K562 (cell line): ENCODE results near the gene RPL38. TPM values are rescaled to one million over a fixed set of nuclear protein-coding genes. Genes with fewer than 3 reads are reported as not detected.

Experiments
- ARID1B ChIP-seq: fragments of 450-650 bp; IDR thresholded peaks from 2 replicates; pipeline ENCODE4 v1.6.1; 2016; ENCODE audit warnings: antibody characterized with exemption, mild to moderate bottlenecking, inconsistent platforms
- CREM ChIP-seq: IDR thresholded peaks from 2 replicates; pipeline ENCODE4 v1.6.1; 2014; ENCODE audit warnings: antibody characterized with exemption, low read depth
- E2F3 ChIP-seq: fragments of 250-450 bp; sonication (Bioruptor Pico); IDR thresholded peaks from 2 replicates; pipeline ENCODE4 v1.4.0; 2020; ENCODE audit warnings: mild to moderate bottlenecking
- E4F1 ChIP-seq: fragments of 250-450 bp; sonication (Bioruptor Pico); IDR thresholded peaks from 2 replicates; pipeline ENCODE4 v1.5.0; 2021; ENCODE audit warnings: mild to moderate bottlenecking, borderline replicate concordance
- LARP7 ChIP-seq: fragments of 450-650 bp; IDR thresholded peaks from 2 replicates; pipeline ENCODE4 v1.6.1; 2016
- MYNN ChIP-seq, 2 experiments: sonication (generic); formaldehyde crosslinking in 1 of 2; IDR thresholded peaks; 2 replicates each; pipeline versions ENCODE4 v1.5.0 to v1.6.1; 2016 to 2020; ENCODE audit warnings: antibody characterized with exemption in 1 of 2, missing genetic modification reagents in 1 of 2
- NCOR1 ChIP-seq: fragments of 450-650 bp; IDR thresholded peaks from 2 replicates; pipeline ENCODE4 v1.6.1; 2016; ENCODE audit warnings: mild to moderate bottlenecking, moderate library complexity
- PPARD ChIP-seq: fragments of 250-450 bp; sonication (Bioruptor Pico); IDR thresholded peaks from 2 replicates; pipeline ENCODE4 v1.8.0; 2022; ENCODE audit warnings: inconsistent platforms, mild to moderate bottlenecking, moderate library complexity
- PYGO2 ChIP-seq: fragments of 450-650 bp; IDR thresholded peaks from 2 replicates; pipeline ENCODE4 v1.6.1; 2016; ENCODE audit warnings: mild to moderate bottlenecking, missing genetic modification characterization, moderate library complexity, missing compliant biosample characterization
- RBM34 ChIP-seq: fragments of 200-400 bp; formaldehyde crosslinking; IDR thresholded peaks from 2 replicates; pipeline ENCODE4 v1.6.1; 2018; ENCODE audit warnings: low read length, borderline replicate concordance; ENCODE audit not compliant: insufficient read depth
- SNIP1 ChIP-seq: fragments of 450-650 bp; IDR thresholded peaks from 2 replicates; pipeline ENCODE4 v1.7.1; 2017; ENCODE audit warnings: low read depth, mild to moderate bottlenecking
- TCF7 ChIP-seq: sonication (generic); IDR thresholded peaks from 2 replicates; pipeline ENCODE4 v1.6.1; 2016; ENCODE audit warnings: antibody characterized with exemption, borderline replicate concordance
- ZNF217 ChIP-seq: sonication (generic); formaldehyde crosslinking; IDR thresholded peaks from 2 replicates; pipeline ENCODE4 v1.8.0; 2022; ENCODE audit warnings: mild to moderate bottlenecking, missing genetic modification reagents
- polyA plus RNA-seq, 8 experiments: library from polyadenylated mRNA; depleted of rRNA in 4 of 8; stranded (reverse) in 5 of 8; unstranded in 3 of 8; fragments of >200 nt; fragmentation: Nextera tagmentation in 2 of 8; fragmentation: Illumina TruSeq in 1 of 8; extraction: Ambion mirVana in 2 of 8; extraction: Trizol in 1 of 8; gene quantifications; 2 replicates each; pipeline versions ENCODE4 v1.2.1 to v1.2.3, GENCODE V29; 2011 to 2014; ENCODE audit warnings: inconsistent platforms in 1 of 8, missing spikeins in 1 of 8
- total RNA-seq, 7 experiments: library from RNA; depleted of rRNA in 6 of 7; stranded (reverse); fragments of >200 nt in 6 of 7; fragmentation: Illumina TruSeq in 2 of 7; extraction: Trizol in 2 of 7; gene quantifications; 2 replicates each; pipeline versions ENCODE4 v1.2.1 to v1.2.3, GENCODE V29; 2011 to 2021; ENCODE audit warnings: low replicate concordance in 1 of 7
- TF ChIP-seq, protein P1 (sequence below): fragments of 450-650 bp; IDR thresholded peaks from 2 replicates; pipeline ENCODE4 v1.6.1; 2018; ENCODE audit warnings: mild to moderate bottlenecking, low read depth; ENCODE audit not compliant: partially characterized antibody
- TF ChIP-seq, protein P2 (sequence below), 3 experiments: fragments of 200-800 bp in 1 of 3; fragments of 250-450 bp in 1 of 3; fragments of 450-650 bp in 1 of 3; sonication (Bioruptor Pico) in 1 of 3; sonication (Bioruptor generic) in 1 of 3; formaldehyde crosslinking in 1 of 3; IDR thresholded peaks; 2 replicates each; pipeline versions ENCODE4 v1.6.1 to v1.8.0; 2016 to 2022; ENCODE audit warnings: mild to moderate bottlenecking in 2 of 3, missing genetic modification characterization in 2 of 3, missing compliant biosample characterization in 1 of 3, moderate library complexity in 1 of 3

The RPL38 gene
- total and polyA plus RNA-seq, 9 of the 15 experiments (the other 6 are each of a cell fraction or from before 2014, with no cell fraction given) = 1,224 to 3,864 (median 1,939) TPM

DNA sequence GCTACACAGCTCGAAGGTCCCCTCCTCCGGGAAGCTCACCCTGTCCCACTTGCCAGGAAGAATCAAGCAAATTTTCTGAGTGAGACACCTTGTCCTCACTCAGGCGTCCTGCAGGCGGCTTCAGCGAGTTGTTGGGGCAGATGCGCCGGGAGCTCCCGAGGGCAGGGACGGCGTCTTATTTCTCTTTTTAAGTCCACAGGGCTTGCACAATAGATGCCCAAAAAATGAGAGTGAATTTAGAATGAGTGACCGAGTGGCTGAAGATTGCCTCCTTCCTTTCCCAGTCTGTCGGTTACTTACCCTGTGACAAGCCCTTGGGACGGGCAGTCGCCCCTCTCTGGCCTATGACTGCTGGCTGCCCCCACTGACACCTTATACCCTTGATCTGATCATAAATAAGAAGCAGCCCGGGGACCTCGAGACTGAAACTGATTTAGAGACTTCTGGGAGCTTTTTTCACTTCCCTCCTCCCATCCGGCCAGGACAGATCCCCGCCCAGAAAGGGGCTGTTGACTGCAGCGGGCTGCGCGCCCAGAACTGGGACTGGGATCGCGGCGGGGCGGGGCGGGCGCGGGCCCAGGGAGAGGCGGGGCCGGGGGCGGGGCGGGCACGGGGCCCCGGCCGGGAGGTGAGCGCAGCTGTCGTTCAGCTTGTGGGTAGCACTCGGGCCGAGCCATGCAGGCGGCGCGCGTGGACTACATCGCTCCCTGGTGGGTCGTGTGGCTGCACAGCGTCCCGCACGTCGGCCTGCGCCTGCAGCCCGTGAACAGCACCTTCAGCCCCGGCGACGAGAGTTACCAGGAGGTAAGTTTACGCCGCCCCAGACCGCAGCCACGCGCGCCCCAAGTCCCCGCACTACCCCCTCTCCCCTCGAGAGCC, 9.7 kb downstream of the RPL38 start, which contains the start of gene TTYH2 (continued):
- TF ChIP-seq TCF7 (no peak), NCOR1 (no peak), PYGO2 (no peak), ZNF217 (no peak), E4F1 (no peak), MYNN (IDR thresholded peaks at IDR 0.05) (0 out of 2 replicates have a peak, but pooled peaks have one; percentile 11), MYNN (CRISPR knock-in tag; IDR thresholded peaks at IDR 0.05) (no peak), E2F3 (CRISPR knock-in tag) (no peak), ARID1B (no peak), SNIP1 (no peak), CREM (peak; percentile 5; the same call in 1 of the 2 replicates), RBM34 (no peak), LARP7 (no peak), PPARD (no peak)
- TF ChIP-seq, protein P1, sequence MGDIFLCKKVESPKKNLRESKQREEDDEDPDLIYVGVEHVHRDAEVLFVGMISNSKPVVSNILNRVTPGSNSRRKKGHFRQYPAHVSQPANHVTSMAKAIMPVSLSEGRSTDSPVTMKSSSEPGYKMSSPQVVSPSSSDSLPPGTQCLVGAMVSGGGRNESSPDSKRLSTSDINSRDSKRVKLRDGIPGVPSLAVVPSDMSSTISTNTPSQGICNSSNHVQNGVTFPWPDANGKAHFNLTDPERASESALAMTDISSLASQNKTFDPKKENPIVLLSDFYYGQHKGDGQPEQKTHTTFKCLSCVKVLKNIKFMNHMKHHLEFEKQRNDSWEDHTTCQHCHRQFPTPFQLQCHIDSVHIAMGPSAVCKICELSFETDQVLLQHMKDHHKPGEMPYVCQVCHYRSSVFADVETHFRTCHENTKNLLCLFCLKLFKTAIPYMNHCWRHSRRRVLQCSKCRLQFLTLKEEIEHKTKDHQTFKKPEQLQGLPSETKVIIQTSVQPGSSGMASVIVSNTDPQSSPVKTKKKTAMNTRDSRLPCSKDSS = no peak
- TF ChIP-seq, protein P2, sequence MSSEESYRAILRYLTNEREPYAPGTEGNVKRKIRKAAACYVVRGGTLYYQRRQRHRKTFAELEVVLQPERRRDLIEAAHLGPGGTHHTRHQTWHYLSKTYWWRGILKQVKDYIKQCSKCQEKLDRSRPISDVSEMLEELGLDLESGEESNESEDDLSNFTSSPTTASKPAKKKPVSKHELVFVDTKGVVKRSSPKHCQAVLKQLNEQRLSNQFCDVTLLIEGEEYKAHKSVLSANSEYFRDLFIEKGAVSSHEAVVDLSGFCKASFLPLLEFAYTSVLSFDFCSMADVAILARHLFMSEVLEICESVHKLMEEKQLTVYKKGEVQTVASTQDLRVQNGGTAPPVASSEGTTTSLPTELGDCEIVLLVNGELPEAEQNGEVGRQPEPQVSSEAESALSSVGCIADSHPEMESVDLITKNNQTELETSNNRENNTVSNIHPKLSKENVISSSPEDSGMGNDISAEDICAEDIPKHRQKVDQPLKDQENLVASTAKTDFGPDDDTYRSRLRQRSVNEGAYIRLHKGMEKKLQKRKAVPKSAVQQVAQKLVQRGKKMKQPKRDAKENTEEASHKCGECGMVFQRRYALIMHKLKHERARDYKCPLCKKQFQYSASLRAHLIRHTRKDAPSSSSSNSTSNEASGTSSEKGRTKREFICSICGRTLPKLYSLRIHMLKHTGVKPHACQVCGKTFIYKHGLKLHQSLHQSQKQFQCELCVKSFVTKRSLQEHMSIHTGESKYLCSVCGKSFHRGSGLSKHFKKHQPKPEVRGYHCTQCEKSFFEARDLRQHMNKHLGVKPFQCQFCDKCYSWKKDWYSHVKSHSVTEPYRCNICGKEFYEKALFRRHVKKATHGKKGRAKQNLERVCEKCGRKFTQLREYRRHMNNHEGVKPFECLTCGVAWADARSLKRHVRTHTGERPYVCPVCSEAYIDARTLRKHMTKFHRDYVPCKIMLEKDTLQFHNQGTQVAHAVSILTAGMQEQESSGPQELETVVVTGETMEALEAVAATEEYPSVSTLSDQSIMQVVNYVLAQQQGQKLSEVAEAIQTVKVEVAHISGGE (CRISPR knock-in tag; IDR thresholded peaks at IDR 0.05) = no peak
